HCT116 (cell line): Measurements from ENCODE around the gene EOMES. TPM values are rescaled to one million over a fixed set of nuclear protein-coding genes. Genes with fewer than 3 reads are reported as not detected.

ENCODE experiments used
- ATAC-seq: fragments of 200-7000 bp; cut with Tn5 transposase; 2 replicates; pipeline ENCODE4 v1.9.1; 2020; ENCODE audit warnings: mild to moderate bottlenecking, moderate library complexity
- BruUV-seq: library from RNA; stranded (reverse); fragments of 400-500 nt; replicated peaks from 2 replicates; lab custom pipeline; 2021; lab: Mats Ljungman, UMichigan
- CTCF ChIA-PET: fragments of 300-600 bp; sonication (Branson Sonifier 250); formaldehyde crosslinking; loops from one replicate; lab custom pipeline; 2021; ENCODE audit warnings: antibody characterized with exemption; lab: Charles Lee
- POLR2A ChIA-PET: fragments of 300-600, 350-600 bp; sonication (Branson Sonifier 250); formaldehyde crosslinking; loops from one replicate; lab custom pipeline; 2021; ENCODE audit warnings: antibody characterized with exemption; lab: Charles Lee
- RAD21 ChIA-PET, 2 experiments: fragments of 300-600 bp; sonication (Branson Sonifier 250); formaldehyde crosslinking; loops; one replicate each; lab custom pipeline; 2023; ENCODE audit warnings: low total read pairs in 2 of 2; ENCODE audit not compliant: uncharacterized antibody in 2 of 2, unreplicated experiment in 2 of 2, low non-redundant PET in 1 of 2; lab: Charles Lee
- DNase-seq: peaks from one replicate; pipeline ENCODE4 v3.0.0-alpha.2; 2010; ENCODE audit warnings: low read depth, low spot score
- H2AFZ ChIP-seq: fragments of 200-600 bp; shearing (Covaris generic), sonication (generic); 2 replicates; pipeline ENCODE4 v1.6.1; 2017; ENCODE audit warnings: low read depth, mixed run types, mixed read lengths, antibody characterized with exemption, low read length; ENCODE audit not compliant: poor library complexity, severe bottlenecking
- H3K27ac ChIP-seq: 2 replicates; pipeline ENCODE4 v1.5.1; 2012; ENCODE audit warnings: low read depth, low read length
- H3K27me3 ChIP-seq: fragments of 200-600 bp; sonication (generic); 2 replicates; pipeline ENCODE4 v1.6.1; 2016; ENCODE audit warnings: mixed run types, low read length, mixed read lengths; ENCODE audit not compliant: insufficient read depth
- H3K36me3 ChIP-seq, 2 experiments: fragments of 200-500 bp in 1 of 2; fragments of 200-600 bp in 1 of 2; sonication (Bioruptor generic) in 1 of 2; sonication (generic) in 1 of 2; 2 replicates each; pipeline versions ENCODE4 v1.5.1 to v1.6.1; 2014 to 2016; ENCODE audit warnings: low read length in 2 of 2, inconsistent platforms in 1 of 2, mixed read lengths in 1 of 2, mixed run types in 1 of 2; ENCODE audit not compliant: insufficient read depth in 2 of 2, control insufficient read depth in 1 of 2
- H3K4me1 ChIP-seq, 2 experiments: fragments of 200-600 bp in 1 of 2; sonication (generic) in 1 of 2; 2 replicates each; pipeline versions ENCODE4 v1.5.1 to v1.6.1; 2012 to 2017; ENCODE audit warnings: low read length in 2 of 2, inconsistent platforms in 1 of 2, mild to moderate bottlenecking in 1 of 2, mixed read lengths in 1 of 2, mixed run types in 1 of 2, moderate library complexity in 1 of 2; ENCODE audit not compliant: insufficient read depth in 2 of 2, control insufficient read depth in 1 of 2
- H3K4me2 ChIP-seq: fragments of 200-600 bp; sonication (generic); 2 replicates; pipeline ENCODE4 v1.6.1; 2017; ENCODE audit warnings: mixed run types, low read length, mixed read lengths
- H3K4me3 ChIP-seq, 2 experiments: fragments of 200-600 bp in 1 of 2; sonication (generic) in 1 of 2; replicated peaks in 1 of 2; 2 replicates each; pipeline ENCODE4 v1.5.1; 2011 to 2016; ENCODE audit warnings: low read length in 2 of 2, control low read depth in 1 of 2, low read depth in 1 of 2, mild to moderate bottlenecking in 1 of 2, mixed read lengths in 1 of 2, mixed run types in 1 of 2
- H3K79me2 ChIP-seq: fragments of 200-600 bp; sonication (generic); 2 replicates; pipeline ENCODE4 v1.6.1; 2017; ENCODE audit warnings: mild to moderate bottlenecking, mixed run types, low read length, moderate library complexity, mixed read lengths; ENCODE audit not compliant: insufficient read depth
- H3K9ac ChIP-seq: fragments of 200-600 bp; sonication (generic); 2 replicates; pipeline ENCODE4 v1.6.1; 2016; ENCODE audit warnings: low read length, mixed read lengths
- H3K9me2 ChIP-seq: fragments of 200-600 bp; sonication (generic), shearing (Covaris generic); 2 replicates; pipeline ENCODE4 v1.6.1; 2017; ENCODE audit warnings: mixed run types, mild to moderate bottlenecking, moderate library complexity; ENCODE audit not compliant: insufficient read depth
- H3K9me3 ChIP-seq, 2 experiments: fragments of 200-500 bp in 1 of 2; fragments of 200-600 bp in 1 of 2; sonication (Bioruptor generic) in 1 of 2; sonication (generic) in 1 of 2; 2 replicates each; pipeline ENCODE4 v1.6.1; 2014 to 2017; ENCODE audit warnings: low read length in 2 of 2, mixed read lengths in 2 of 2, inconsistent platforms in 1 of 2, low read depth in 1 of 2, mild to moderate bottlenecking in 1 of 2, mixed run types in 1 of 2, moderate library complexity in 1 of 2; ENCODE audit not compliant: control insufficient read depth in 1 of 2, insufficient read depth in 1 of 2
- H4K20me1 ChIP-seq: fragments of 200-600 bp; sonication (generic), shearing (Covaris generic); 2 replicates; pipeline ENCODE4 v1.6.1; 2017; ENCODE audit warnings: mixed run types, mild to moderate bottlenecking, moderate library complexity; ENCODE audit not compliant: insufficient read depth
- CBX3 ChIP-seq: IDR thresholded peaks from 2 replicates; pipeline ENCODE4 v1.6.1; 2012; ENCODE audit warnings: low read depth
- CEBPB ChIP-seq: IDR thresholded peaks from 2 replicates; pipeline ENCODE4 v1.6.1; 2012; ENCODE audit warnings: low read depth
- EGR1 ChIP-seq: IDR thresholded peaks from 2 replicates; pipeline ENCODE4 v1.6.1; 2012; ENCODE audit warnings: low read depth
- EZH2phosphoT487 ChIP-seq: fragments of 200-600 bp; IDR thresholded peaks from 2 replicates; pipeline ENCODE4 v1.6.1; 2018; ENCODE audit warnings: antibody characterized with exemption, borderline replicate concordance
- FOSL1 ChIP-seq: IDR thresholded peaks from 2 replicates; pipeline ENCODE4 v1.6.1; 2012; ENCODE audit warnings: low read depth
- JUND ChIP-seq: IDR thresholded peaks from 2 replicates; pipeline ENCODE4 v1.6.1; 2012
- POLR2A ChIP-seq: IDR thresholded peaks from 2 replicates; pipeline ENCODE4 v1.7.0; 2011; ENCODE audit warnings: borderline replicate concordance; ENCODE audit not compliant: insufficient read depth, insufficient read length; ENCODE audit errors: extremely low read depth
- POLR2AphosphoS5 ChIP-seq: IDR thresholded peaks from 2 replicates; pipeline ENCODE4 v1.6.1; 2011; ENCODE audit warnings: mild to moderate bottlenecking, low read depth, low read length, moderate library complexity
- SIN3A ChIP-seq: IDR thresholded peaks from 2 replicates; pipeline ENCODE4 v1.6.1; 2012; ENCODE audit warnings: low read depth
- SP1 ChIP-seq: IDR thresholded peaks from 2 replicates; pipeline ENCODE4 v1.6.1; 2012; ENCODE audit warnings: low read depth
- SRF ChIP-seq: IDR thresholded peaks from 2 replicates; pipeline ENCODE4 v1.6.1; 2012; ENCODE audit warnings: low read depth
- ZNF274 ChIP-seq: fragments of 200-500 bp; sonication (Bioruptor generic); IDR thresholded peaks from 2 replicates; pipeline ENCODE4 v1.6.1; 2014; ENCODE audit warnings: mild to moderate bottlenecking, low read depth, low read length, inconsistent platforms
- intact Hi-C: fragments of 100-400 bp; cut with micrococcal nuclease; formaldehyde crosslinking; loops from 2 replicates; pipeline ENCODE4 v1.10.0; 2022
- total RNA-seq: library from RNA; stranded (reverse); gene quantifications from one replicate; pipeline ENCODE4 v1.2.1, GENCODE V29; 2021; ENCODE audit not compliant: unreplicated experiment
- TF ChIP-seq, protein P1 (sequence below): IDR thresholded peaks from 2 replicates; pipeline ENCODE4 v1.6.1; 2011; ENCODE audit warnings: mild to moderate bottlenecking, low read length, moderate library complexity; ENCODE audit not compliant: insufficient replicate concordance; ENCODE audit errors: extremely low read depth
- TF ChIP-seq, protein P2 (sequence below): IDR thresholded peaks from 2 replicates; pipeline ENCODE4 v1.6.1; 2012
- TF ChIP-seq, protein P3 (sequence below): IDR thresholded peaks from 2 replicates; pipeline ENCODE4 v1.6.1; 2012; ENCODE audit warnings: low read depth
- TF ChIP-seq, protein P4 (sequence below), 3 experiments: fragments of 200-600 bp in 1 of 3; sonication (generic) in 1 of 3; IDR thresholded peaks in 2 of 3; conservative IDR thresholded peaks in 1 of 3; 2 replicates each; pipeline ENCODE4 v1.5.1; 2012 to 2017; ENCODE audit warnings: low read depth in 2 of 3, low read length in 2 of 3, antibody characterized with exemption in 1 of 3, borderline replicate concordance in 1 of 3, control low read depth in 1 of 3, mild to moderate bottlenecking in 1 of 3, mixed read lengths in 1 of 3, mixed run types in 1 of 3, moderate library complexity in 1 of 3; ENCODE audit not compliant: insufficient read depth in 1 of 3

Gene EOMES
- total RNA-seq, 1 experiment from 2014 or later, result 1.4 TPM

DNA sequence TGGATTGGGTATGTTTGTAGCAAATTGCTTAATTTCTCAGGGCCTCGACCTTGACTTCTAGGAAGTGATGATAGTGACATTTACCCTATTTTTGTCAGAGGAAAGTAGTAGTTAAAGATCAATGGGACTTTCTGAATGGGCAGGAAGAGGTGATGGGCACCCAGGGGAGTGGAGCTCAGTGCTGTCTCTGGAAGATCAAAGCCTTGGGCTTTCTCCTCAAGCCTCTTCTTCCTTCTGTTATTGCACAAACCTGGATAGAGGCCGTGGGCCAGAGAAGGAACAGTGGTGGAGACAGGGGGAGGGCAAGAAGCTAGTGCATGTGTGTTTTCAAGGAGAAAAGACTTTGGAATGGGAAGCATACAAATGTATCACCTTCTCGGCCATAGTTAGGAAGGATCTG, 44.9 kb upstream of the EOMES start:
- no peak overlapping the region for H3K4me2 ChIP-seq
- no peak for DNase-seq
- no peaks in the 10 kb centered on the region for H3K9me3 ChIP-seq
- no peak overlapping the region for H2AFZ ChIP-seq
- no peak overlapping the region for H3K4me3 ChIP-seq
- CTCF ChIA-PET, result no interaction called here
- no TSS peak for BruUV-seq
- H4K20me1 ChIP-seq, result no peaks in the 10 kb centered on the region
- no peaks in the 10 kb centered on the region for H3K27me3 ChIP-seq
- H3K79me2 ChIP-seq, result no peaks in the 10 kb centered on the region
- POLR2A ChIA-PET, result no interaction called here
- no peak overlapping the region for H3K9ac ChIP-seq
- H3K36me3 ChIP-seq, result no peaks in the 10 kb centered on the region
- intact Hi-C loops, result no loop called here
- H3K27ac ChIP-seq, result no peak overlapping the region
- no peaks in the 10 kb centered on the region for H3K9me2 ChIP-seq
- TF ChIP-seq, protein P1, sequence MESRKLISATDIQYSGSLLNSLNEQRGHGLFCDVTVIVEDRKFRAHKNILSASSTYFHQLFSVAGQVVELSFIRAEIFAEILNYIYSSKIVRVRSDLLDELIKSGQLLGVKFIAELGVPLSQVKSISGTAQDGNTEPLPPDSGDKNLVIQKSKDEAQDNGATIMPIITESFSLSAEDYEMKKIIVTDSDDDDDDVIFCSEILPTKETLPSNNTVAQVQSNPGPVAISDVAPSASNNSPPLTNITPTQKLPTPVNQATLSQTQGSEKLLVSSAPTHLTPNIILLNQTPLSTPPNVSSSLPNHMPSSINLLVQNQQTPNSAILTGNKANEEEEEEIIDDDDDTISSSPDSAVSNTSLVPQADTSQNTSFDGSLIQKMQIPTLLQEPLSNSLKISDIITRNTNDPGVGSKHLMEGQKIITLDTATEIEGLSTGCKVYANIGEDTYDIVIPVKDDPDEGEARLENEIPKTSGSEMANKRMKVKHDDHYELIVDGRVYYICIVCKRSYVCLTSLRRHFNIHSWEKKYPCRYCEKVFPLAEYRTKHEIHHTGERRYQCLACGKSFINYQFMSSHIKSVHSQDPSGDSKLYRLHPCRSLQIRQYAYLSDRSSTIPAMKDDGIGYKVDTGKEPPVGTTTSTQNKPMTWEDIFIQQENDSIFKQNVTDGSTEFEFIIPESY, result no peak
- TF ChIP-seq ZNF274 (no peak), JUND (no peak), EGR1 (no peak), CBX3 (no peak), SP1 (no peak), POLR2A (no peak), SIN3A (no peak), POLR2AphosphoS5 (no peak), FOSL1 (no peak), SRF (no peak), CEBPB (no peak), EZH2phosphoT487 (no peak)
- TF ChIP-seq, protein P2, sequence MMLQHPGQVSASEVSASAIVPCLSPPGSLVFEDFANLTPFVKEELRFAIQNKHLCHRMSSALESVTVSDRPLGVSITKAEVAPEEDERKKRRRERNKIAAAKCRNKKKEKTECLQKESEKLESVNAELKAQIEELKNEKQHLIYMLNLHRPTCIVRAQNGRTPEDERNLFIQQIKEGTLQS, result no peak
- TF ChIP-seq, protein P3, sequence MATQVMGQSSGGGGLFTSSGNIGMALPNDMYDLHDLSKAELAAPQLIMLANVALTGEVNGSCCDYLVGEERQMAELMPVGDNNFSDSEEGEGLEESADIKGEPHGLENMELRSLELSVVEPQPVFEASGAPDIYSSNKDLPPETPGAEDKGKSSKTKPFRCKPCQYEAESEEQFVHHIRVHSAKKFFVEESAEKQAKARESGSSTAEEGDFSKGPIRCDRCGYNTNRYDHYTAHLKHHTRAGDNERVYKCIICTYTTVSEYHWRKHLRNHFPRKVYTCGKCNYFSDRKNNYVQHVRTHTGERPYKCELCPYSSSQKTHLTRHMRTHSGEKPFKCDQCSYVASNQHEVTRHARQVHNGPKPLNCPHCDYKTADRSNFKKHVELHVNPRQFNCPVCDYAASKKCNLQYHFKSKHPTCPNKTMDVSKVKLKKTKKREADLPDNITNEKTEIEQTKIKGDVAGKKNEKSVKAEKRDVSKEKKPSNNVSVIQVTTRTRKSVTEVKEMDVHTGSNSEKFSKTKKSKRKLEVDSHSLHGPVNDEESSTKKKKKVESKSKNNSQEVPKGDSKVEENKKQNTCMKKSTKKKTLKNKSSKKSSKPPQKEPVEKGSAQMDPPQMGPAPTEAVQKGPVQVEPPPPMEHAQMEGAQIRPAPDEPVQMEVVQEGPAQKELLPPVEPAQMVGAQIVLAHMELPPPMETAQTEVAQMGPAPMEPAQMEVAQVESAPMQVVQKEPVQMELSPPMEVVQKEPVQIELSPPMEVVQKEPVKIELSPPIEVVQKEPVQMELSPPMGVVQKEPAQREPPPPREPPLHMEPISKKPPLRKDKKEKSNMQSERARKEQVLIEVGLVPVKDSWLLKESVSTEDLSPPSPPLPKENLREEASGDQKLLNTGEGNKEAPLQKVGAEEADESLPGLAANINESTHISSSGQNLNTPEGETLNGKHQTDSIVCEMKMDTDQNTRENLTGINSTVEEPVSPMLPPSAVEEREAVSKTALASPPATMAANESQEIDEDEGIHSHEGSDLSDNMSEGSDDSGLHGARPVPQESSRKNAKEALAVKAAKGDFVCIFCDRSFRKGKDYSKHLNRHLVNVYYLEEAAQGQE, result no peak
- TF ChIP-seq, protein P4, sequence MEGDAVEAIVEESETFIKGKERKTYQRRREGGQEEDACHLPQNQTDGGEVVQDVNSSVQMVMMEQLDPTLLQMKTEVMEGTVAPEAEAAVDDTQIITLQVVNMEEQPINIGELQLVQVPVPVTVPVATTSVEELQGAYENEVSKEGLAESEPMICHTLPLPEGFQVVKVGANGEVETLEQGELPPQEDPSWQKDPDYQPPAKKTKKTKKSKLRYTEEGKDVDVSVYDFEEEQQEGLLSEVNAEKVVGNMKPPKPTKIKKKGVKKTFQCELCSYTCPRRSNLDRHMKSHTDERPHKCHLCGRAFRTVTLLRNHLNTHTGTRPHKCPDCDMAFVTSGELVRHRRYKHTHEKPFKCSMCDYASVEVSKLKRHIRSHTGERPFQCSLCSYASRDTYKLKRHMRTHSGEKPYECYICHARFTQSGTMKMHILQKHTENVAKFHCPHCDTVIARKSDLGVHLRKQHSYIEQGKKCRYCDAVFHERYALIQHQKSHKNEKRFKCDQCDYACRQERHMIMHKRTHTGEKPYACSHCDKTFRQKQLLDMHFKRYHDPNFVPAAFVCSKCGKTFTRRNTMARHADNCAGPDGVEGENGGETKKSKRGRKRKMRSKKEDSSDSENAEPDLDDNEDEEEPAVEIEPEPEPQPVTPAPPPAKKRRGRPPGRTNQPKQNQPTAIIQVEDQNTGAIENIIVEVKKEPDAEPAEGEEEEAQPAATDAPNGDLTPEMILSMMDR (IDR thresholded peaks at IDR 0.05 in 2 of 3, conservative IDR thresholded peaks at IDR 0.05 in 1 of 3; ENCODE audit: borderline replicate concordance in 1 of 3, insufficient read depth in 1 of 3, low read depth in 2 of 3, low read length in 2 of 3), result no peak
- no peaks in the 10 kb centered on the region for H3K4me1 ChIP-seq
- ATAC-seq, result no peak
- RAD21 ChIA-PET, result no interaction called here
